ENCODE data around the gene SOS1. TPM values are rescaled to one million over a fixed set of nuclear protein-coding genes. Genes with fewer than 3 reads are reported as not detected.

SOS1 gene
- total and polyA plus RNA-seq, 2 donors (not counting 3 experiments of a cell fraction or from before 2014, with no cell fraction given), result 22.2 to 32.5 TPM

- no peak for TF ChIP-seq POLR2A (IDR thresholded peaks at IDR 0.05; ENCODE audit: low read depth, low read length)
- no peak for TF ChIP-seq CTCF (IDR thresholded peaks at IDR 0.05; ENCODE audit: extremely low read depth in 1 of 2, insufficient read depth in 1 of 2, low read depth in 1 of 2, low read length in 2 of 2)
- TF ChIP-seq POLR2AphosphoS5 (IDR thresholded peaks at IDR 0.05; ENCODE audit: insufficient read depth, low read depth, low read length), result no peak
- no peak for TF ChIP-seq FOS (IDR thresholded peaks at IDR 0.05; ENCODE audit: borderline replicate concordance, insufficient read depth, low read length)
- TF ChIP-seq MYC (IDR thresholded peaks at IDR 0.05; ENCODE audit: low read depth, low read length), result no peak
- TF ChIP-seq GATA2 (IDR thresholded peaks at IDR 0.05; ENCODE audit: insufficient read depth, insufficient read length, low read depth, low read length), result no peak
- TF ChIP-seq EZH2 (IDR thresholded peaks at IDR 0.05; ENCODE audit: borderline replicate concordance, low read depth, low read length, severe bottlenecking), result no peak
- TF ChIP-seq MAX (IDR thresholded peaks at IDR 0.05; ENCODE audit: insufficient read depth, insufficient read length), result no peak
- no peak for TF ChIP-seq JUN (IDR thresholded peaks at IDR 0.05; ENCODE audit: borderline replicate concordance, insufficient read depth, insufficient read length, low read depth)
- Histone ChIP-seq H3K36me3 (ENCODE audit: control insufficient read depth in 2 of 2, extremely low read depth in 1 of 2, insufficient read depth in 2 of 2, low read length in 2 of 2) (no peaks in the 10 kb centered on the region), H3K9me1 (replicated peaks; ENCODE audit: control insufficient read depth, extremely low read depth, insufficient read depth, low read length) (no peaks in the 10 kb centered on the region), H3K27me3 (ENCODE audit: control insufficient read depth in 2 of 2, insufficient read depth in 2 of 2, low read length in 2 of 2) (peaks cover 0 to 2% of the 10 kb centered on the region in 2 experiments), H2AFZ (ENCODE audit: low read depth, low read length) (no peak overlapping the region), H3K4me3 (replicated peaks in 1 of 3; ENCODE audit: insufficient read depth in 1 of 3, low read depth in 1 of 3, low read length in 3 of 3) (no peak overlapping the region), H3K4me1 (ENCODE audit: control insufficient read depth, extremely low read depth, insufficient read depth, low read length) (no peaks in the 10 kb centered on the region), H4K20me1 (replicated peaks; ENCODE audit: control insufficient read depth, extremely low read depth, insufficient read depth, low read length) (no peaks in the 10 kb centered on the region), H3K9ac (replicated peaks; ENCODE audit: extremely low read depth, insufficient read depth, low read length) (no peak overlapping the region), H3K4me2 (ENCODE audit: insufficient read depth, low read length) (no peak overlapping the region), H3K9me3 (replicated peaks; ENCODE audit: control insufficient read depth, insufficient read depth, low read length) (no peaks in the 10 kb centered on the region), H3K79me2 (ENCODE audit: control insufficient read depth, insufficient read depth, low read length) (no peaks in the 10 kb centered on the region), H3K27ac (ENCODE audit: insufficient read depth, low read depth, low read length) (no peak overlapping the region)
- no peak for FAIRE-seq
- BruUV-seq (replicated peaks), result no TSS peak
- CTCF ChIA-PET, result interaction anchor here (1.1 kb wide), 1 partner anchor 15 kb away, joined by 5 read pairs; no protein-coding TSS in a partner anchor
- intact Hi-C loops (cut with micrococcal nuclease) (no loop called here), dilution Hi-C loops (cut with MboI; ENCODE audit: extremely low pct_ligation_motif_present, low sequenced_read_pairs) (no loop called here)
- POLR2A ChIA-PET, result no interaction called here
- no peak for DNase-seq (ENCODE audit: low read depth, low spot score)
These were observed 188.3 kb downstream of the SOS1 start for GRCh38 chr2:38932586-38932985.

Small RNAs within 50 kb of the gene (small RNA-seq; reads per million reads assigned to genes)
- gene HSPE1P13 (ENCODE audit: insufficient read depth, insufficient read length, low read depth, low replicate concordance) (not detected), gene RF00019 (ENCODE audit: insufficient read depth, insufficient read length, low read depth, low replicate concordance) (not detected), gene RN7SL96P (ENCODE audit: insufficient read depth, insufficient read length, low read depth, low replicate concordance) (not detected), gene RNU6-198P (ENCODE audit: insufficient read depth, insufficient read length, low read depth, low replicate concordance) (not detected)

Other genes starting within 250 kb of the SOS1 start
- gene DHX57, start 245.1 kb downstream of the SOS1 start, total RNA-seq, result 22.9 and 28.2 TPM in 2 replicates
- 7.8 and 8.7 TPM in 2 replicates for gene DHX57, start 245.1 kb downstream of the SOS1 start, polyA plus RNA-seq
- gene MORN2, start 245.1 kb downstream of the SOS1 start, total RNA-seq, result 15.0 and 16.7 TPM in 2 replicates
- gene MORN2, start 245.1 kb downstream of the SOS1 start, polyA plus RNA-seq, result 6.8 and 11.6 TPM in 2 replicates
- 0.12 and 0.18 TPM in 2 replicates for gene ARHGEF33, start 231.2 kb downstream of the SOS1 start, total RNA-seq
- 0.03 and 0.15 TPM in 2 replicates for gene ARHGEF33, start 231.2 kb downstream of the SOS1 start, polyA plus RNA-seq
- 0.75 and 1.2 TPM in 2 replicates for gene CDKL4, start 122.9 kb upstream of the SOS1 start, total RNA-seq
- gene CDKL4, start 122.9 kb upstream of the SOS1 start, polyA plus RNA-seq, result 0.17 TPM in 1 of 2 replicates, not detected in the other